OCI-LY7 (cell line): ENCODE data around the gene GALNT10.

ENCODE experiments used
- CTCF ChIP-seq: fragments of 200-600 bp; sonication (generic); conservative IDR thresholded peaks from 2 replicates; pipeline ENCODE4 v1.5.1; 2014; ENCODE audit warnings: mild to moderate bottlenecking, antibody characterized with exemption, low read length, moderate library complexity, mixed read lengths
- EZH2phosphoT487 ChIP-seq: fragments of 200-600 bp; sonication (generic); IDR thresholded peaks from 2 replicates; pipeline ENCODE4 v1.6.1; 2018; ENCODE audit warnings: low read depth, borderline replicate concordance, mild to moderate bottlenecking, mixed run types, antibody characterized with exemption, low read length, moderate library complexity, mixed read lengths

- TF ChIP-seq CTCF (no peak), EZH2phosphoT487 (no peak)
Measured at GRCh38 chr5:154318691-154319090, 128.2 kb downstream of the GALNT10 start.
